ENCODE measurements around the gene NOP9.

Gene NOP9

DNA sequence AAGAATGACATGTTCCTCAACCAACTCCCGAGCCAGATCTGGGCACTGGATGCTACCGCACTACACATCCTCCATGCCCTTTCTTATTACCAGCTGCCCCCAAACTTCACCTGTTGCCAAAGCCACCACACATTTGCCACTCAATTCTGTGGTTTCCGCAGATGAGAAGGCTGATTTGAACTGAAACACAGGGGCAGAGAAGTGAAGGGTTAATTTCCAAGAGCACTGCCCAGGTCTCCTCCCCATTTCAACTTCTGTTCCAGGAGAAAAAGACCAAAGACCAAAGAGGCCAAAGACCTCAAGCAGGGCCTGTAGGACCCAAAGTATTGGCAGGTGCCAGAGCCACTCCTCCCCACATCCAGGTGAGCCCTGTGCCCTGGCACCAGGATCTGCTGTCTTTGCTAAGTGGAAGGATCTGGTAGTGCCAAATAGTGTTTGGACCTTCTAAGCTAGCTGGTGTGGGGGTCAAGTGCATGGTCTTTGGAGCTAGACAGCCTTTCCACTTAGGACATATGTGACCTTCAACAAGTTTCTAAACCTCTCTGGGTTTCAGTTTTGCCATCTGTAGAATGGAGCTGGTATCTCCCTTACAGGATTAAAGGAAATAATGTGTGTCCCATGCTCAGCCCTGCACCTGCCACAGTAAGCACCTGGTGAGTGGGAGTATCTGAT is 8.1 kb upstream of the NOP9 start:
- TF ChIP-seq, protein P1, sequence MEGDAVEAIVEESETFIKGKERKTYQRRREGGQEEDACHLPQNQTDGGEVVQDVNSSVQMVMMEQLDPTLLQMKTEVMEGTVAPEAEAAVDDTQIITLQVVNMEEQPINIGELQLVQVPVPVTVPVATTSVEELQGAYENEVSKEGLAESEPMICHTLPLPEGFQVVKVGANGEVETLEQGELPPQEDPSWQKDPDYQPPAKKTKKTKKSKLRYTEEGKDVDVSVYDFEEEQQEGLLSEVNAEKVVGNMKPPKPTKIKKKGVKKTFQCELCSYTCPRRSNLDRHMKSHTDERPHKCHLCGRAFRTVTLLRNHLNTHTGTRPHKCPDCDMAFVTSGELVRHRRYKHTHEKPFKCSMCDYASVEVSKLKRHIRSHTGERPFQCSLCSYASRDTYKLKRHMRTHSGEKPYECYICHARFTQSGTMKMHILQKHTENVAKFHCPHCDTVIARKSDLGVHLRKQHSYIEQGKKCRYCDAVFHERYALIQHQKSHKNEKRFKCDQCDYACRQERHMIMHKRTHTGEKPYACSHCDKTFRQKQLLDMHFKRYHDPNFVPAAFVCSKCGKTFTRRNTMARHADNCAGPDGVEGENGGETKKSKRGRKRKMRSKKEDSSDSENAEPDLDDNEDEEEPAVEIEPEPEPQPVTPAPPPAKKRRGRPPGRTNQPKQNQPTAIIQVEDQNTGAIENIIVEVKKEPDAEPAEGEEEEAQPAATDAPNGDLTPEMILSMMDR (IDR thresholded peaks at IDR 0.05; ENCODE audit: insufficient read depth, missing control alignments), result no peak
- DNase-seq (ENCODE audit: insufficient read length, low spot score) (no peak), FAIRE-seq (no peak)

DNA sequence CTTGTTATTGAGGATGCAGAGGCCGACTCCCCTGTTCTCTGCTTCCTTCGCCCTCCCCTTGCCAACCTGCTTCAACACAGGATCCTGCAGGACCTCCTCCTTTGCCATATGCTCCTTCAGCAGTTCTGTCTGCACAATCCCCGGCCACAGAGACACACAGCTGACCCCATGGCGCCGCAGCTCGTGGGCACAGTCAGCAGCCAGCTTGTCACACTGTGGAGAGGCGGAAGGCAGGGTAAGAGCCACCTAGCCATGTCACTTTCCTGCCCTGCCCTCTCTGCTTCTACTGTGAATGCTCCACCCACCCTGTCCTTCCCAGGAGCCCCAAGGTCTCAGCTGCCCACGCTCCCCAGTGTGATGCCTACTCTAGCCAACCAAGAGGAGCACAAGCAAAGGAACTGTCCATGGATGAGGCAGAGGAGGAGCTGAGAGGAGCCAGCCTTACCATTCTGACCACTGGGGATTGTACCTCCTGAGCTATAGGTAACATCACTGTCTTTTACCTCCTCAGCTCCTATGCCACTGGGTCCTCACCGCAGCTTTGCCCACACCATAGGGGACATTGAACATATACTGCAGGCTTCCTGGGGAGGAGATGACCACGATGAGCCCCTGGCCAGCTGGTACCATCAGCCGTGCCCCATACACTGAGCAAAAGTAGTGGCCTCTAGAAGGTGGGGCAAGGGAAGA is 7.4 kb upstream of the NOP9 start:
- DNase-seq (ENCODE audit: insufficient read length, low spot score), result no peak
- no peak for FAIRE-seq
- TF ChIP-seq, protein P1 (IDR thresholded peaks at IDR 0.05; ENCODE audit: insufficient read depth, missing control alignments), result no peak

DNA sequence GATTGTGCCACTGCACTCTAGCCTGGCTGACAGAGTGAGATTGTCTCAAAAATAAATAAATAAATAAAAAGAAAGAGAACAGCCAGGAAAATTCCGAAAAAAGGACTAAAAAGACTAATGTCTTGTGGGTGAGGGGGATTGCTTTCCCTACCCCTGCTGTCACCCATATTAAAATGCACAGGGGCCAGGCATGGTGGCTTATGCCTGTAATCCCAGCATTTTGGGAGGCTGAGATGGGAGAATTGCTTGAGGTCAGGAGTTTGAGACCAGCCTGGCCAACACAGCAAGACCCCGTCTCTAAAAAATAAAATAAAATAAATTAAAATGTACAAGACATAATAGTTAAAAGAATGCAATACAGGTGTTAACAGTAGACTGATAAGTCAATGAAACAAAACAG is 6.1 kb upstream of the NOP9 start:
- DNase-seq (ENCODE audit: insufficient read length, low spot score), result no peak
- TF ChIP-seq, protein P1 (IDR thresholded peaks at IDR 0.05; ENCODE audit: insufficient read depth, missing control alignments), result no peak
- no peak for FAIRE-seq

DNA sequence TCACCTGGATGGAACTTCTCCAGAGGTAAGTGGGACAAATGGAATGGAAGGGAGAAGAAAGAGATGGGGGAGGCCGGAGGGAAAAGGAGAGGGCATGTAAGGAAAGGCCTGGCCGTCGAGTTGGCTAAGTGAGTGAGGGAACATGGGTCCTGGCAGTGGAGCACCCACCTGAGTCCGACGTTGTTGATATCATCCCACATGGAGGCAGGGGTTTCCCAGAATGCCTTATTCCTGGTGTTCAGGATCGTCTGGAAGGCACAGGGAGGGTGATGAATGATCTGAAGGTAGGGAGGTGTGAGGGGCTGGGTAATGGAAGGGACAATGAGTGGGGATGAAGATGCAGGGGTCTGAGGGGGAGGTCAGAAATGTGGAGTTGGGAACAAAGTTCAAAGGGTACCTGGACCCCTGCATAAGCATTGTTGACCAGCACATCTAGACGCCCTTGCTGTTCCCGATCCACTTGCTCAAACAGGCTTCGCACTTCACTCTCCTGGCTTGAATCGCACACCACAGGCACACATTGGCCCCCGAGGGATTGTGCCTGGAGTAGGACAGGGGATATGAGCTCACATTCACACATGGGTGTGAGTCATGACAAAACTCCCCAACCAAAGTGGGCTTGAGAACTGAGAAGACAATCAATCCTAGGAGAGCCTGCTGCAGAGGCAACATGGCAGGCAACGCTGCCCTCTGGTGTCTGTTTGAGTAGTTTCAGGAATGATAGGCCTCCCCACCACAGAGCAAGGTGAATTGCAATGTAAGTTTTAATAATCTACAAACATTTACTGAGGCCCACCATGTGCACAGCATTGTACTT is 3.1 kb upstream of the NOP9 start:
- FAIRE-seq (no peak), DNase-seq (ENCODE audit: insufficient read length, low spot score) (peak; percentile 59)
- TF ChIP-seq, protein P1 (IDR thresholded peaks at IDR 0.05; ENCODE audit: insufficient read depth, missing control alignments), result peak; percentile 68

DNA sequence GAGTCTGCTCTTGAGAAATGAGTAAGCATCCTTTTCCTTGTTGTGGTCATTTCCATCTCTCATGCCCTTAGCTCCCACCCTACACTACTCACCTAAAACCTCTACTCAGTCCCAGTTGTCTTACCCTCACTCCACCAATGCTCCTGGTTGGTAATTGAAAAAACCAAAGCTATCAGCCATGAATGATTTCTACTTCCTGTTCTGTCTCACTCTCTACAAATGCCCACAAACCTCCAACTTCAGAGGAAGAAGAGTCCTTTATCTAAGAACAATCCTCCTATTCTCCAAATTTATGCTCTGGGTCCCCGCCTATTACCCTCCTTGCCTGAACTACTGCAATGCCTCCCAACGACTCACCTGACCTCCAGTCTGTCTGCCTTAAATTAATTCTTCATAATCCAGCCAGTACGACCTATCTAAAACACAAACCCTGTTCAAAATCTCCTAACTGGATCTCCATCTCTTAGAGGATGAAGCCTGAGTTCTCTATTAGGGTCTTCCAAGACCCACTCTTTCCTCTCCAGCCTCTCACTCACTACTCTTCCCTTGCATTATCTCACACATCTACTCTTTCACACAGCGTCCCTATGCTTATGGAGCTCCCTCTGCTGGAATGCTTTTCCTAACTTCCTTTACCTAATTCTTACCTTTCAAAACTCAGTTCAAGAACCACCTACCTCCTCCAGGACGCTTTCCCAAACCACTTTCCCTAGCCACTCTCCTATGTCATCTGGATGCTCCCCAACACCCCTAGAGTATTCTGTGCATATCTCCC is 2.3 kb upstream of the NOP9 start:
- DNase-seq (ENCODE audit: insufficient read length, low spot score), result no peak
- FAIRE-seq, result no peak
- TF ChIP-seq, protein P1 (IDR thresholded peaks at IDR 0.05; ENCODE audit: insufficient read depth, missing control alignments), result peak; percentile 48

DNA sequence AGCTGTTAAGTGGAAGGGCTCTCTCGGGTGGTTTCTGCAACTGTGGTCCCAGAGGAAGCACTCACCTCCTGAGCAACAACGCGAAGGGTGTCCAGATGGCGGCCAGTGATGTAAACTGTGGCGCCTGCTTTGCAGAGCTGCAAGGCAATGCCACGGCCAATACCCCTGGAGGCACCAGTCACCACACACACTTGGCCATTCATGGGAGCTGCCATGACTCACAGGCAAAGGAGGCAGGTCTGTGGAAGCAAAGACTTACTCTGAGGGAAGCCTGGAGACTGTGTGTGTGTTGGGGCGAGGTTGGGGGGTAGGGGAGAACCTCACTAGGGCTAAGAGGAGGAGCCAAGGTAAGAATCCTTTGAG is 777 bp upstream of the NOP9 start:
- TF ChIP-seq, protein P1 (IDR thresholded peaks at IDR 0.05; ENCODE audit: insufficient read depth, missing control alignments), result no peak

More for the DNA sequence above, 777 bp upstream of the NOP9 start:
- no peak for FAIRE-seq
- no peak for DNase-seq (ENCODE audit: insufficient read length, low spot score)

Measured in D721Med (cell line).